Measurements from ENCODE around the gene MECP2.

MECP2 gene

DNA sequence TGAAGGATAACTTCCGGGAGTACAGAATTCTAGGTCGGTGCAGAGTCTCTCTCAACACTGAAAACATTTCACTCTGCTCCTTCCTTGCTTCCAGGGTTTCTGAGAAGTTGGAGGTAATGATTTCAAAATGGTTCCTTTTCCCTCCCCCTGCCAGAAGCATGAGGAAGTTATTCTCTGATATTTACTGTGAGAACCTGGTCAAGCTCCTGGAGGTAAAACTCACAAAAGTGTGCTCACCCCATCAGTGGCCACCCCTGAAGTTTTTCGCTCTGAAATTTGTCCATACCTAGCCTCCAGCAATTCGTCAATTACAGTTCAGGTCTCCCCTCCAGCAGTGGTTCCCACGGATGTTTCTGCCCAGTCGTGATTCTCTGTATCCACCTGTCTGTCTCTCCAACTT is 16.2 kb upstream of the MECP2 start:
- H3K36me3 ChIP-seq (ENCODE audit: insufficient read depth, low read depth, low read length): no peaks in the 10 kb centered on the region
- H3K27ac ChIP-seq (ENCODE audit: low read length): no peak overlapping the region
- no peak overlapping the region for H3K9ac ChIP-seq (ENCODE audit: low read depth, low read length)
- no peak overlapping the region for H3K4me3 ChIP-seq (ENCODE audit: low read length)
- no peaks in the 10 kb centered on the region for H3K4me1 ChIP-seq (ENCODE audit: insufficient read depth, low read length)
- H3K27me3 ChIP-seq (ENCODE audit: insufficient read depth, low read length): no peaks in the 10 kb centered on the region
- H3K9me3 ChIP-seq (ENCODE audit: insufficient read depth, low read depth, low read length): no peaks in the 10 kb centered on the region

GRCh38 chrX:154098551-154098950 is 1.0 kb upstream of the MECP2 start:
- H3K36me3 ChIP-seq (ENCODE audit: insufficient read depth, low read depth, low read length): no peaks in the 10 kb centered on the region
- H3K27me3 ChIP-seq (ENCODE audit: insufficient read depth, low read length): no peaks in the 10 kb centered on the region
- no peak overlapping the region for H3K27ac ChIP-seq (ENCODE audit: low read length)
- H3K9ac ChIP-seq (ENCODE audit: low read depth, low read length): peak overlapping the region; percentile 64; the same call in 1 of the 2 replicates
- peak overlapping the region; percentile 61; the same call in 1 of the 2 replicates for H3K4me3 ChIP-seq (ENCODE audit: low read length)
- H3K9me3 ChIP-seq (ENCODE audit: insufficient read depth, low read depth, low read length): no peaks in the 10 kb centered on the region
- H3K4me1 ChIP-seq (ENCODE audit: insufficient read depth, low read length): peaks cover 24% of the 10 kb centered on the region

DNA sequence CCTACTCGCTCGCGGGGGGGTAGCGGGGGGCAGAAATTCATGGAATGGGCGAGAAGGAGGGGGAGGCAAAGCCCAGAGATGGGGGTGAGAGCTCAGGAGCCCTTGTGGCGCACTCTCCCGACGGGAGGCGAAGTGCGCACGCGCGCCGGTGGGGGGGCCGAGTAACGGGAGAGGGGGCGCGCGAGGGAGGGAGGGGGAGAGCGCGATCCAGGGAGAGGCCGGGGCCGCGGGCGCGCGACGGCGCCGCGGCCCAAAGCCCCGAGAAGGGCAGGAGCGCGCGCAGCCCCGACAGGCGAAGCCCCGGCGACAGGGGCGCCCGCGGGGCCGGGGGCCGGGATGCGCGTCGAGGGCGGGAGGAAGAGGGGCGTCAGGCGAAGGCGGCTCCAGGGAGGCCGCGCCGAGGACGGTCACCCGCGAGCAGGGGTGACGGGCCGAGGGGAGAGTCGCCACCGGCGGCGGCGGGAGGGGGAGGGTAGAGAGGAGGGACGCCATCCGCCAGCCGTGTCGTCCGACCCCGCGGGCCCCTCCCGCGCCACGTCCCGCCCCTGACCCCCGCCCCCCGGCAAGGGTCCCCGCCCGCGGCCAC is 421 bp downstream of the MECP2 start:
- peak overlapping the region; percentile 83 for H3K9ac ChIP-seq (ENCODE audit: low read depth, low read length)
- H3K9me3 ChIP-seq (ENCODE audit: insufficient read depth, low read depth, low read length): no peaks in the 10 kb centered on the region
- peak overlapping the region; percentile 12 for H3K27ac ChIP-seq (ENCODE audit: low read length)
- peaks cover 35% of the 10 kb centered on the region for H3K4me1 ChIP-seq (ENCODE audit: insufficient read depth, low read length)
- H3K36me3 ChIP-seq (ENCODE audit: insufficient read depth, low read depth, low read length): no peaks in the 10 kb centered on the region
- H3K4me3 ChIP-seq (ENCODE audit: low read length): peak overlapping the region; percentile 89
- no peaks in the 10 kb centered on the region for H3K27me3 ChIP-seq (ENCODE audit: insufficient read depth, low read length)

GRCh38 chrX:154096140-154097002 is 1.1 kb downstream of the MECP2 start:
- H3K9ac ChIP-seq (ENCODE audit: low read depth, low read length): peak overlapping the region; percentile 83
- H3K36me3 ChIP-seq (ENCODE audit: insufficient read depth, low read depth, low read length): 0 out of 2 replicates have a peak, but pooled peaks cover 1% of the 10 kb centered on the region
- peak overlapping the region; percentile 12 for H3K27ac ChIP-seq (ENCODE audit: low read length)
- H3K4me1 ChIP-seq (ENCODE audit: insufficient read depth, low read length): peaks cover 38% of the 10 kb centered on the region
- H3K27me3 ChIP-seq (ENCODE audit: insufficient read depth, low read length): no peaks in the 10 kb centered on the region
- peak overlapping the region; percentile 89 for H3K4me3 ChIP-seq (ENCODE audit: low read length)
- H3K9me3 ChIP-seq (ENCODE audit: insufficient read depth, low read depth, low read length): no peaks in the 10 kb centered on the region

DNA sequence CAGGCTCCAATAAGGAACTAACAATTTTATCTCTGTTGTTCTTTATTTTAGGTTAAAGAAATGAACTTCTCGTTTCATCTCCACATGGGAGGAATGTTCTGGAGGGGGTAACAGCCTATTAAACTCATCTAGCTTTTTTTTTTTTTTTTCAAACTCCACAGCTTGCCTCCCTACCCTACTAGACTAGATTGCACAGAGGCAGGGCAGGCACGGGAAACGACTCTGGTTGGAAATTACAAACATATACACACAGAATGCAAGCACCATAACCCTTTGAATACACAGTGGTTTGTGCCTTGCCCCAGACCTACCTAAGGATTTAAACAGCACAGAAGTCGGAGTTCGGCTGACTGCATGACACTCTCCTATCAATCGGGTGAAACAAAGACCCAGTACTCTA is 2.7 kb downstream of the MECP2 start:
- Histone ChIP-seq H3K27me3 (ENCODE audit: insufficient read depth, low read length) (no peaks in the 10 kb centered on the region), H3K36me3 (ENCODE audit: insufficient read depth, low read depth, low read length) (peaks cover 8% of the 10 kb centered on the region; the same call in 1 of the 2 replicates), H3K4me3 (ENCODE audit: low read length) (peak overlapping the region; percentile 53; the same call in 1 of the 2 replicates), H3K4me1 (ENCODE audit: insufficient read depth, low read length) (peaks cover 38% of the 10 kb centered on the region), H3K27ac (ENCODE audit: low read length) (no peak overlapping the region), H3K9me3 (ENCODE audit: insufficient read depth, low read depth, low read length) (no peaks in the 10 kb centered on the region), H3K9ac (ENCODE audit: low read depth, low read length) (peak overlapping the region; percentile 37; the same call in 1 of the 2 replicates)

DNA sequence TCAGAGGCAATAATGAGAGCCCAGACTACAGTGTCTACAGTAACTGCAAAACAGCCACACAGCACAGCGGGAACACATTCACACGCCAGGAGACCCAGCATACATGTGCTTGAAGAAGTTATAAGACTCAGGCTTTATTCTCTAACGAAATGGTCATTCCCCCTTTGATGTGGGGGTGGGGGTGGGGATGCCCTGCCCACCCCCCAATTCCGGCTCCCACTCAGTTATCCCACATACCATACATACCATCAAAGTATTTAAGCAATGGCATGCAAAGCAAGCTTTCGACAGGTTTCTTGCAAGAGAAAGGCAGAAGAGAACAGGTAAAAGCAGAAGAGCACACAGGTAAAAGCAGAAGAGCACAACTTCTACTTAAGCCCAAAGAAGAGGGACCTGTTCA is 3.6 kb downstream of the MECP2 start:
- peaks cover 38% of the 10 kb centered on the region for H3K4me1 ChIP-seq (ENCODE audit: insufficient read depth, low read length)
- H3K36me3 ChIP-seq (ENCODE audit: insufficient read depth, low read depth, low read length): peaks cover 11% of the 10 kb centered on the region; the same call in 1 of the 2 replicates
- no peaks in the 10 kb centered on the region for H3K27me3 ChIP-seq (ENCODE audit: insufficient read depth, low read length)
- peak overlapping the region; percentile 53 for H3K4me3 ChIP-seq (ENCODE audit: low read length)
- H3K9me3 ChIP-seq (ENCODE audit: insufficient read depth, low read depth, low read length): no peaks in the 10 kb centered on the region
- H3K27ac ChIP-seq (ENCODE audit: low read length): no peak overlapping the region
- H3K9ac ChIP-seq (ENCODE audit: low read depth, low read length): peak overlapping the region; percentile 37; the same call in 1 of the 2 replicates

DNA sequence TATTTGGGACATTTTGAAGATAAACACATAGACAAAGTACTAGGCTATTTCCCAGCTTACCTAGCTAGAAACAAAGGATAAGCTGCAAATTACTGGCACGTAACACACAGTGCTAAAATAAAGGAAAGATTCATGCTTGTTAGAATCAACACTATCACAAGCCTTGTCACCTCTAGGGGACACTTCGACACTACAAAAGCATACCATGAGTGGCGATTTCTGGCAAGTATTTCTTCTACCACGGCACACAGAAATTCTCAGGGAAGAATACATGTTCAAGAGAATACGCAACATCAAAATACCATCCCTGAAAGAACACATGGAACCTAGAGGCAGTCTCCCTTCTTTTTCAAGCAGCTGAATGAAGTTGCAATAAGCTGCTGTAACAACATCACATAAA is 5.1 kb downstream of the MECP2 start:
- H3K36me3 ChIP-seq (ENCODE audit: insufficient read depth, low read depth, low read length): peaks cover 17% of the 10 kb centered on the region; the same call in 1 of the 2 replicates
- H3K27ac ChIP-seq (ENCODE audit: low read length): no peak overlapping the region
- H3K4me3 ChIP-seq (ENCODE audit: low read length): no peak overlapping the region
- no peaks in the 10 kb centered on the region for H3K27me3 ChIP-seq (ENCODE audit: insufficient read depth, low read length)
- no peak overlapping the region; the same call in 1 of the 2 replicates for H3K9ac ChIP-seq (ENCODE audit: low read depth, low read length)
- no peaks in the 10 kb centered on the region for H3K9me3 ChIP-seq (ENCODE audit: insufficient read depth, low read depth, low read length)
- peaks cover 38% of the 10 kb centered on the region for H3K4me1 ChIP-seq (ENCODE audit: insufficient read depth, low read length)

DNA sequence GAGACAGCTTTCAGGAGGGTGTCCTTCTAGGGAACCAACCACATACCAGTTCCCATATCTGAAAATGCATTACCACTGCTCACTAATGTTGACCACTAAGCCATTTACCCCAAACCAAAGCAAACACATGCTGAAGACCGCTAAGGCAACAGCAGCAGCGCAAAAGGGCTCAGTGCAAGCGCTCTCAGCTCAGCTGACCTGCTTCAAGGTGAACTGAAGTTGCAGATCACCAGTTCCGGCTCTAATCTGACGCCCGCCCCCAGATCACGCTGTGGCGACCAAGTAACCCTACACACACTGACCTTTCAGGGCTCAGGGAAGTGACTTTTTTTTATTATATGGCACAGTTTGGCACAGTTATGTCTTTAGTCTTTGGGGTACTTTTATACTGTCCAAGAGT is 5.8 kb downstream of the MECP2 start:
- no peaks in the 10 kb centered on the region for H3K27me3 ChIP-seq (ENCODE audit: insufficient read depth, low read length)
- no peak overlapping the region for H3K4me3 ChIP-seq (ENCODE audit: low read length)
- H3K9me3 ChIP-seq (ENCODE audit: insufficient read depth, low read depth, low read length): no peaks in the 10 kb centered on the region
- peaks cover 38% of the 10 kb centered on the region for H3K4me1 ChIP-seq (ENCODE audit: insufficient read depth, low read length)
- H3K36me3 ChIP-seq (ENCODE audit: insufficient read depth, low read depth, low read length): peaks cover 17% of the 10 kb centered on the region; the same call in 1 of the 2 replicates
- H3K9ac ChIP-seq (ENCODE audit: low read depth, low read length): no peak overlapping the region
- no peak overlapping the region for H3K27ac ChIP-seq (ENCODE audit: low read length)

- peaks cover 17% of the 10 kb centered on the region; the same call in 1 of the 2 replicates for H3K36me3 ChIP-seq (ENCODE audit: insufficient read depth, low read depth, low read length)
- no peaks in the 10 kb centered on the region for H3K9me3 ChIP-seq (ENCODE audit: insufficient read depth, low read depth, low read length)
- no peak overlapping the region for H3K4me3 ChIP-seq (ENCODE audit: low read length)
- H3K4me1 ChIP-seq (ENCODE audit: insufficient read depth, low read length): peaks cover 32% of the 10 kb centered on the region
- no peaks in the 10 kb centered on the region for H3K27me3 ChIP-seq (ENCODE audit: insufficient read depth, low read length)
- no peak overlapping the region for H3K27ac ChIP-seq (ENCODE audit: low read length)
- H3K9ac ChIP-seq (ENCODE audit: low read depth, low read length): no peak overlapping the region
Measured at GRCh38 chrX:154090731-154091130, 6.8 kb downstream of the MECP2 start.

GRCh38 chrX:154084449-154085300 is 12.8 kb downstream of the MECP2 start:
- no peaks in the 10 kb centered on the region for H3K27me3 ChIP-seq (ENCODE audit: insufficient read depth, low read length)
- no peaks in the 10 kb centered on the region for H3K9me3 ChIP-seq (ENCODE audit: insufficient read depth, low read depth, low read length)
- no peak overlapping the region for H3K4me3 ChIP-seq (ENCODE audit: low read length)
- no peak overlapping the region for H3K9ac ChIP-seq (ENCODE audit: low read depth, low read length)
- no peaks in the 10 kb centered on the region for H3K4me1 ChIP-seq (ENCODE audit: insufficient read depth, low read length)
- peaks cover 9% of the 10 kb centered on the region; the same call in 1 of the 2 replicates for H3K36me3 ChIP-seq (ENCODE audit: insufficient read depth, low read depth, low read length)
- no peak overlapping the region for H3K27ac ChIP-seq (ENCODE audit: low read length)

DNA sequence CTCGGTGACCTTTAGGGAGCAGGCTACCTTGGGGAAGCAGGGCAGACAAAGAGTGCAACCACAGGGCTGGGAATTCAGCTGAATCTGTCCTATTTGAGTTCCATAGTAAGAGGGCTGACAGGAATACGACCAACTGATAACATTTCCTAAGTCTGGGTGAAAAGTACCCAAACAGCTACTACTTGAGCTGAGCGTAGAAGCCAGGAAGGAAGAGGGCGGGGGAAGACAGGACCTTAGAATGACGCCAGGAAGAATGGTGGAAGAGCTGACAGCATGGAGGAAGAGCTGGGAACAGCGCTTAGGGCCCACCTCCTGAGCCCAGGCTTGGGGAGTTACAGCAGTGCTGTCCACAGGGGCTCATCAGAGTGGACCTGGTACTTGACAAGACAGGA is 14.4 kb downstream of the MECP2 start:
- H3K27me3 ChIP-seq (ENCODE audit: insufficient read depth, low read length): no peaks in the 10 kb centered on the region
- no peak overlapping the region for H3K9ac ChIP-seq (ENCODE audit: low read depth, low read length)
- H3K4me3 ChIP-seq (ENCODE audit: low read length): no peak overlapping the region
- no peaks in the 10 kb centered on the region for H3K9me3 ChIP-seq (ENCODE audit: insufficient read depth, low read depth, low read length)
- no peak overlapping the region for H3K27ac ChIP-seq (ENCODE audit: low read length)
- peaks cover 6% of the 10 kb centered on the region; the same call in 1 of the 2 replicates for H3K36me3 ChIP-seq (ENCODE audit: insufficient read depth, low read depth, low read length)
- H3K4me1 ChIP-seq (ENCODE audit: insufficient read depth, low read length): no peaks in the 10 kb centered on the region

Data from iPS-20b (cell line).